ENCODE results near the gene FRYL. TPM values are rescaled to one million over a fixed set of nuclear protein-coding genes. Genes with fewer than 3 reads are reported as not detected.

Gene FRYL
- total and polyA plus RNA-seq, 11 donors: 12.3 to 61.3 (median 34.4) TPM

- TF ChIP-seq, protein P1, sequence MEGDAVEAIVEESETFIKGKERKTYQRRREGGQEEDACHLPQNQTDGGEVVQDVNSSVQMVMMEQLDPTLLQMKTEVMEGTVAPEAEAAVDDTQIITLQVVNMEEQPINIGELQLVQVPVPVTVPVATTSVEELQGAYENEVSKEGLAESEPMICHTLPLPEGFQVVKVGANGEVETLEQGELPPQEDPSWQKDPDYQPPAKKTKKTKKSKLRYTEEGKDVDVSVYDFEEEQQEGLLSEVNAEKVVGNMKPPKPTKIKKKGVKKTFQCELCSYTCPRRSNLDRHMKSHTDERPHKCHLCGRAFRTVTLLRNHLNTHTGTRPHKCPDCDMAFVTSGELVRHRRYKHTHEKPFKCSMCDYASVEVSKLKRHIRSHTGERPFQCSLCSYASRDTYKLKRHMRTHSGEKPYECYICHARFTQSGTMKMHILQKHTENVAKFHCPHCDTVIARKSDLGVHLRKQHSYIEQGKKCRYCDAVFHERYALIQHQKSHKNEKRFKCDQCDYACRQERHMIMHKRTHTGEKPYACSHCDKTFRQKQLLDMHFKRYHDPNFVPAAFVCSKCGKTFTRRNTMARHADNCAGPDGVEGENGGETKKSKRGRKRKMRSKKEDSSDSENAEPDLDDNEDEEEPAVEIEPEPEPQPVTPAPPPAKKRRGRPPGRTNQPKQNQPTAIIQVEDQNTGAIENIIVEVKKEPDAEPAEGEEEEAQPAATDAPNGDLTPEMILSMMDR (IDR thresholded peaks at IDR 0.05): no peak
- Histone ChIP-seq H3K4me3 (no peak overlapping the region), H3K4me1 (peaks cover 0 to 16% (median 0%) of the 10 kb centered on the region in 12 donors), H3K36me3 (peaks cover 0 to 97% (median 89%) of the 10 kb centered on the region in 9 donors), H3K9me3 (no peaks in the 10 kb centered on the region), H3K27ac (no peak overlapping the region), H3K27me3 (no peaks in the 10 kb centered on the region)
- DNase-seq (no peak), ATAC-seq (no peak)
- 78 to 87% (median 82%) methylated on average over 2 of the region's 2 CpGs for WGBS, 4 donors
- intact Hi-C loops (cut with DNase I): loop anchor here in 4 of 10 donors (5.0 to 10.0 kb wide), 4 partner anchors 199 to 269 kb away; partner anchors contain the start of genes FRYL (in 2 of the 4) and OCIAD1 (in 2 of the 4)
Observed at GRCh38 chr4:48585401-48585800, 194.7 kb downstream of the FRYL start.

- DNase-seq: peak in 4 of 5 donors; percentile 33 to 60 (median 50)
- no peaks in the 10 kb centered on the region for H3K27me3 ChIP-seq
- peaks cover 0 to 86% (median 81%) of the 10 kb centered on the region in 9 donors for H3K36me3 ChIP-seq
- no peak overlapping the region for H3K4me3 ChIP-seq
- intact Hi-C loops (cut with DNase I): loop anchor here in 9 of 10 donors (1.0 to 10.0 kb wide), 14 partner anchors 102 to 385 kb away; partner anchors contain the start of genes FRYL (in 2 of the 9) and OCIAD1 (in 2 of the 9)
- H3K27ac ChIP-seq: peak overlapping the region in 1 of 12 donors; percentile 16
- H3K4me1 ChIP-seq: no peaks in the 10 kb centered on the region
- ATAC-seq: peak; percentile 61 to 93 (median 88)
- TF ChIP-seq, protein P1 (IDR thresholded peaks at IDR 0.05): peak; percentile 80 to 94 (median 90)
- TF ChIP-seq POLR2A (IDR thresholded peaks at IDR 0.05): no peak
- no peaks in the 10 kb centered on the region for H3K9me3 ChIP-seq
- 1 to 7% (median 3%) methylated on average over 3 of the region's 3 CpGs for WGBS, 4 donors
Observed at GRCh38 chr4:48578132-48578968, 201.7 kb downstream of the FRYL start.

DNA sequence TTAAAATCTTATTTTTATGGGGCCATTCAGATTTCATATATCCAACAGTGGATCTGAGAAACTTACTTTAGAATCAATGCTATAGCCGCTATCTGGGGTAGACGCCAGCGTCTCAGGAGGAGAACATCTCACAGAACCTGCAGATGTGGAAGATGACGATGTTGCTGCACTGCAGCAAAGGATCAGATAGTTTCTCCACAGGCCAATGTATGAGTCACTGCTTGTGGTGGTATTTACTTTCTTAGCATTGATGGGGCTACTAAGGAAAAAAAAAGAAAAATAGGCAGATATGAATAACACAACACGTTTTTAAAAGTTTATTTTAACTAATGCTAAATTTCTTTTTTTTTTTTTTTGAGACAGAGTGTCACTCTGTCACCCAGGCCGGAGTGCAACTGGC is 204.1 kb downstream of the FRYL start:
- intact Hi-C loops (cut with DNase I): loop anchor here in 8 of 10 donors (2.0 to 10.0 kb wide), 9 partner anchors 106 to 391 kb away; partner anchors contain the start of genes FRYL (in 2 of the 8) and OCIAD1 (in 2 of the 8)
- 90 to 94% (median 93%) methylated on average over 6 of the region's 6 CpGs for WGBS, 4 donors

More for the DNA sequence above, 204.1 kb downstream of the FRYL start:
- no peak for DNase-seq
- H3K27ac ChIP-seq: no peak overlapping the region
- TF ChIP-seq POLR2A (IDR thresholded peaks at IDR 0.05): no peak
- TF ChIP-seq, protein P1 (IDR thresholded peaks at IDR 0.05): no peak
- no peaks in the 10 kb centered on the region for H3K4me1 ChIP-seq
- no peak for ATAC-seq
- peaks cover 4 to 86% (median 81%) of the 10 kb centered on the region in 9 donors for H3K36me3 ChIP-seq
- no peaks in the 10 kb centered on the region for H3K27me3 ChIP-seq
- H3K9me3 ChIP-seq: no peaks in the 10 kb centered on the region
- no peak overlapping the region for H3K4me3 ChIP-seq
